AG20443 (cell line): Measurements from ENCODE around the gene DYNC1H1.
A peak's percentile ranks its signal among the peaks of the same experiment; 100 is the strongest.

Experiments used
- DNase-seq: peaks from one replicate; pipeline ENCODE4 v3.0.0; 2012; ENCODE audit warnings: low spot score, mixed read lengths

Gene DYNC1H1

DNA sequence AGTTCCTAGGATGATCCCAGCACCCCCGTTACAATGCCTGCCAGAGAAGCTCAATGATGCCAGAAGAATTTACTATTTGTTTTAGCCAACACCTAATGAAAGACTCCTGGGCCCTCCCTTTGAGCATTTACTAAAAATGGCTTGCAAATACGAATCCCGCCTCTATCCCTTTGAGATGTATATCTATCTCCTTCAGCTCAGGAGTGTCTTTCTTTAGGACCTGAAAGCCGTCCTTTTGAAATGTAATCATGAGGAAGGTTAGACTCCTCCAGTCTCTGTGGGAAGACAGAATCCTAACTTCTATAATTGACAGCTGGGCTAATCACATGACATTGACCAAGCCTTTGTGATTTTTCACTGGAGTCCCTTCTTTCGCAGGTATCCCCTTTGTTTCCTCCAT is 19.2 kb upstream of the DYNC1H1 start:
- no peak for DNase-seq

DNA sequence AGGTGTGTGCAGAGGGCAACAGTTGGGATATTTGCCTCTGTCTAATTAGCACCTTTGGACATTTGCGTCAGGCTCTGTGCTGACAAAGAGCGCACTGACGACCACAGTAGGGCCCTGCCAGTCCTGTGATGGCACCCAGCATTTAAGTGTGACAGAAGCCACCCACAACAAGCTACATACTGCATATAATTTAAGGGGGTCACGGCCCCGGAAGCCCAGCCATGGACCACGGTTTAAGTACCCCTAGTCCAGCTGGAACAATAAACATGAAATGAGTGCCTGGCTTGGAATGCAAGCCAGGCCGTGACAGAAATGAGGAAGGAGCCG is 16.8 kb upstream of the DYNC1H1 start:
- no peak for DNase-seq

DNA sequence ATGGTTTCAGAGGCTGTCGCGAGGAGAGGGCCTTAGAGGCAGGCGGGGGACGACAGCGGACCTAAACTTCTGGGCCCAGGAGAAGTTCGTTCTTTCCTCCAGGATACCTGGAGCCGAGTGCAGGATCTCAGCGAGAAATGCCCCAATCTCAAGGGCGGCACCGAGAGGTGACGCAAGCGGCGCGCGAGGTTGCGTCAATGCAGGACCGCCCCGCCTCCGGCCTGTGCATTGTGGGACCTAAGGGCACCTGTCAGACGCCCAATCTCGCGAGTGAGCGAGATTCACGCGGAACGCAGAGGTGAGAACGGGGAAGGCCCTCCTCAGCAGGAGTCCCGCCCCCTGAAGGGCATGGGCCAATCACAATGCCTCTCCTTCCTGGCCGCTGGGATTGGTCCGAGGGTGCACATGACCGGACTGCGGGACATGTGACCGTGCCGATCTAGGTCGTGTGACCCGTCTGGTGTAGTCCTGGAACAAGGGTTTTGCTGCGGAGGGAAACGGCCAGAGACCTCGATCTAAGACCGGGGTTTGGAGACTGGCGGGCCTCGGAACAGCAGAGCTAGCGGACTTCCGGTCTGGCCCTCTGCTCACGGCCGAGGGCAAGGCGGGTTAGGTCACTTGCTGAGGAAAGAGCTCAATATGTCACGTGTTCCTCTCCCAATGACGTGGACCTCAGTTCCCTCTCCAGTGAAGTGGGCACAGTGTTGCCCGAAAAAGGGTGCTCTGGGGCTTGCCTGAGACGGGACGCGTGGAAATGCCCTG is 16.3 kb upstream of the DYNC1H1 start:
- DNase-seq: peak; percentile 98

DNA sequence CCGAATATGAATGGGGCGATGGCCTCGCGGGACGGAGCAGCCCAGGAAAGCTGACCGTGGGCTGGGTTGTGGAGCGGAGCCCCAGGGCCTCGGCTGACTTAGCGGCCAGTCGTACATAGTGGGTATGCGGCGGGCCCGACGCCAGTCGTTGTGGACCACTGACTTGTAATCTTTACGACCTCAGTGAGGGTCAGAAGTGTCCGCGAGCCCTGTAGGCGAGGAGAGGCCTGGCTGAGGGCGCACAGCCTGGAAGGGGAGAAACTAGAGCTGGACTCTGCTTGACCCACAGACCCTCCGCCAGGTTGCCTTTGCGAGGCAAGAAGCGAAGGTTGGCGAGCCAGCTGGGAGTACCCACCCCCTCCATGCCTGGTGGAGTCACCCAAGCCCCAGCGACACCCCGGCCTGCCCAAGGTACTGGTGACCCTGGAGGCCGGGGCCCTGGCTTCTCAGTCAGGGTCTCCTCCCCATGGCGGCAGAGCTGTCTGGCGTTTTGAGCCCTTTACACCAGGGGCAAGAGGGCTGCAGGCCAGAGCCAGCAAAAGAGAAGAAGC is 15.6 kb upstream of the DYNC1H1 start:
- DNase-seq: no peak

DNA sequence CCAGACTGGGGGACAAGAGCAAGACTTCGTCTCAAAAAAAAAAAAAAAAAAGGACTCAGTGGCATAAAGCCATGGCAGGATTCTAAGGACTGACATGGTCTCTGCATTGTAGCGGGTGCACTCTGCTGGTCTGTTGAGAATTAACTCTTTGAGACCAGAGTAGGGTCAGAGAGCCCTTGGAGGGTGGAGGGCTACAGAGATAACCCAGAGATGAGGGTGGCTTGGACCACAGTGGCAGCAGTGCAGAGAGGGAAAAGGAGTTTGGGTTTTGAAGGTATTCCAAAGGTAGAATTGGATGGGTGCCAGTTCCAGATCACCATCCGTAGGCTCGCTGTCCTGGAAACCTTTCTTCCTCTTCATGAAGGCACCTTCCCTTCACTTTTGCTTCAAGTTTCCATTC is 14.3 kb upstream of the DYNC1H1 start:
- DNase-seq: no peak

DNA sequence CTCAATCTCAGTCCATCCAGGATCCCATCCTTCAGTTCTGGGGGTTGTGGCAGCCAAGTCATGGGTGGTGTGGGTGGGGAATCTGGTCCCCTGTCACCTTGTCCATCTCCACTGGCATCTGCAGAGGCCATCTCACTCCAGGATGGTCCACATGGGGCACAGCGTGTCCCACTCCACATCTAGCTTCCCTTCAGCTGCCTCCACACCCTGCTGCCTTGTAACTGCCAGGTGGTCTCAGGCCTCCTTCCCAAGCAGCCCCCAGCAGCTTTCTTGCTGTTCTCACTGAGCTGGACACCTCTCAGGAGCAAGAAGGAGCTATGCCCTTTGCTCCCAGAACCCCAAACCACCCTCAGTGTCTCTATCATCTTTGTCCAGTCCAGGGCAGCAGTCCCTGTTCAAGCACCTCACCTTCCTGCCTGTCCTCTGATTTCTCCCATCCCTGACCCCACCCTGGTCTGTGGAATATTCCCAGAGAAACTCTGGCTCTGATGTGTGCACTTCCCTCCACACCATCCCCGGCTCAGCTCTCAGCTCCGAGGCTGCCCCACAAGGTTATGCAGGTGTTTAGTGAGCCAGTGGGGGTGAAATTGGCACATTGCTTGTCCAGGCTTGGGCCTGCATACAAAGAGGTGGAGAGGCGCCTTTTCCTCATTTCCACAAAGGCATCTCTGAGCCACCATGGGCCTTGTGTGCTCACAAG is 13.7 kb upstream of the DYNC1H1 start:
- DNase-seq: no peak

DNA sequence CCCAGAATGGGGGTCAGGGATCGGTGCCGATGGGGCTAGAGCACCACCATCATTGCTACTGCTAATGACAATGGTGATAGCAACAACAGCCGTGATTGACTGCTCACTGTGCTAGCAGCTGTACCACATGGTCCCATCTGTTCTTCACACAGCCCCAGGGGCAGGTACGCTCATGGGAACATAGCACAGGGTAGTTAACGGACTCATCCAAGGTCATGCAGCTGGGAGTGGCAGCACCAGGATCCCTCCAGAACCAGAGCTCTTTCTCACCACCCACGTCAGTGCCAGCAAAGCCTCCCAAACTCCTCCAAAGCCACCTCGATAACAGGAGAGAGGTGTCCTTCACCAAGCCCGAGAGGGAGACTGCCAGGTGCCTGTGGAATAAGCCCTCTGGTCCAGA is 11.2 kb upstream of the DYNC1H1 start:
- no peak for DNase-seq

DNA sequence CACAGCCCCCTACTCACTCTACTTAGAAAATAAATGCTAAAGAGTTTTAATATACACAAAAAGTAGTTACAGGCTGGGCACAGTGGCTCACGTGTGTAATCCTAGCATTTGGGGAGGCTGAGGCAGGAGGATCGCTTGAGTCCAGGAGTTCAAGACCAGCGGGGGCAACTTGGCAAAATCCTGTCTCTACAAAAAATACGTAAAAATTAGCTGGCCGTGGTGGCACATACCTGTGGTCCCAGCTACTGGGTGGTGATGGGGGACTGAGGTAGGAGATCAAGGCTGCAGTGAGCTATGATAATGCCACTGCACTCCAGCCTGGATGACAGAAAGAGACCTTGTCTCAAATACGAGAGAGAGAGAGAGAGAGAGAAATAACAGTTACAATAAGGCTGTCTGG is 9.9 kb upstream of the DYNC1H1 start:
- DNase-seq: no peak

DNA sequence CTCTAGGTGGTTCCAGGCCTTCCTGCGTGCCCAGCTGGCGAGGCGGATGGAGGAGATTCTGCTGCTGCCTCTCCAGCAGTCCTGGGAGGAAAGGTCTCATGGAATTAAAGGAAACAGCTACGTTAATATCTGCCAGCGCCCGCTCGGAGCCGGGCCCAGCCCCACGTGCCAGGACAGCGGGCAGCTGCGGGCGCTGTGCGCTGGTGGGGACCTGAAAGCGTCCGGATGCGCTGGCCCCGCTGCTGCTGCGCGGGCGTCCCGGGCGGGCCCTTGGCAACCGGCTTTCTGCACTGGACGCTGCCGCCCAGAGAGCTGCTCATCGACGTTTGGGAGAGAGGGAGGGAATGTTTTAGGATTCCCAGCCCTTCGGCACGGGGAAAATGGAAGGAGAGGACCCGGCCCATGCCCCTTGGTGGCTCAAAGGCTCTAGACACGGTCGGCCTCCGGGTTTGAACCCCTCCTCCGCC is 8.6 kb upstream of the DYNC1H1 start:
- no peak for DNase-seq

DNA sequence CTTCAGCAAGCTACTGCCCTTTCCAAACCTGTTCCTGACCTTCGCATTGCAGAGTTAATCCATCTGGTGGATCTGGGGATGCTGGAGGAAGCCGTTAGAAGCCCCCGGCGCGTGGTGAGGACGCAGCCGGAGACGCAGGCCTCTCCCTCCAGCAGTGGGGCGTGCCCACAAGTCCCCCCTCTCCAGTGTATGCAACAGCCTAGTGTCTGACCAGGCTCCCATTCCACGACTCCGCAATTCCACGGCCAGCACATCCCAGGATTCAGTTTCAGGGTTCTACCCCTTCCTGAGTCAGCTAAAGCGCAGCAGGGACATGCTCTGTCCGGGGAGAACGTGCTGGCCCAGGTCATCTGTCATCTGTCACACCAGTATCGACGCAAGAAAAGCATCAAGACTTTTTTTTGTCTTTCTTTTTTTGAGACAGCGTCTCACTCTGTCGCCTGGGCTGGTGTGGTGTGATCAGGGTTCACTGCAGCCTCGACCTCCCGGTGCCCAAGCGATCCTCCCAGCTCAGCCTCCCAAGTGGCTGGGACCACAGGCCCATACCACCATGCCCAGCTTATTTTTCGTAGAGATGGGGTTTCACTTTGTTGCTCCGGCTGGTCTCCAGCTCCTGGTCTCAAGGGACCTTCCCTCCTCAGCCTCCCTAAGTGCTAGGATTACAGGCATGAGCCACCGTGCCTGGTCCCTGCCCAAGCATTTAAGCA is 8.0 kb upstream of the DYNC1H1 start:
- DNase-seq: no peak

DNA sequence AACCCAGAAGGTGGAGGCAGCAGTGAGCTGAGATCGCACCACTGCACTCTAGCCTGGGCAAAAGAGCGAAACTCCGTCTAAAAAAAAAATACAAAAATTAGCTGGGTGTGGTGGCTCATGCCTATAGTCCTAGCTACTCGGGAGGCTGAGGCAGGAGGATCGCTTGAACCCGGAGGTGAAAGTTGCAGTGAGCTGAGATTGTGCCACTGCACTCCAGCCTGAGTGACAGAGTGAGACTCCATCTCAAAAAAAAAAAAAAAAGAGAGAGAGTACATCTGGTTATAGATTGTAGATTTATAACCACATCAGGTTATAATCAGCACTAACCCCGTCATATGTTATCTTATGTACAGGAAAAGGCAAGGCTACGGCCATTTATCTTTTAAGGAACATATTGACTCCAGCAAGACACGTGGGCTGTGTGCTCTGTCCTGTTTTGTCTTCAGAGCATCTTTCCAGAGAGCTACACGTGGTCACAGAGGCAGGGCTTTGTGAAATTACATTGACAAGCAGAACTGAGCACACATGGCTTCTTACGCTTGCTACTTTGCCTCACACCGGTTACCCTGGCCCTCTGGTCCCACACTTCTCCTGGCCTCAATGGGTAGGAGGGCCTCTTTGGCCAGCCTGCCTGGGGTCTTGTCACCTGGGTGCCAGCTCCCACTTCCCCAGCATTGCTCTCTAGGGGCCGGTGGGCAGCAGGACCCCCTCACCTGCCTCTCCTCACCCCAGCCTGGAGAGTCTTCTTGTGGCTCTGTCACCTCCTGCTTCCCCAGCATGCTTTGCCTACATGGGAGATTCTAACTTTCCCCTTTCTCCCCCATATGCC is 6.8 kb upstream of the DYNC1H1 start:
- no peak for DNase-seq

DNA sequence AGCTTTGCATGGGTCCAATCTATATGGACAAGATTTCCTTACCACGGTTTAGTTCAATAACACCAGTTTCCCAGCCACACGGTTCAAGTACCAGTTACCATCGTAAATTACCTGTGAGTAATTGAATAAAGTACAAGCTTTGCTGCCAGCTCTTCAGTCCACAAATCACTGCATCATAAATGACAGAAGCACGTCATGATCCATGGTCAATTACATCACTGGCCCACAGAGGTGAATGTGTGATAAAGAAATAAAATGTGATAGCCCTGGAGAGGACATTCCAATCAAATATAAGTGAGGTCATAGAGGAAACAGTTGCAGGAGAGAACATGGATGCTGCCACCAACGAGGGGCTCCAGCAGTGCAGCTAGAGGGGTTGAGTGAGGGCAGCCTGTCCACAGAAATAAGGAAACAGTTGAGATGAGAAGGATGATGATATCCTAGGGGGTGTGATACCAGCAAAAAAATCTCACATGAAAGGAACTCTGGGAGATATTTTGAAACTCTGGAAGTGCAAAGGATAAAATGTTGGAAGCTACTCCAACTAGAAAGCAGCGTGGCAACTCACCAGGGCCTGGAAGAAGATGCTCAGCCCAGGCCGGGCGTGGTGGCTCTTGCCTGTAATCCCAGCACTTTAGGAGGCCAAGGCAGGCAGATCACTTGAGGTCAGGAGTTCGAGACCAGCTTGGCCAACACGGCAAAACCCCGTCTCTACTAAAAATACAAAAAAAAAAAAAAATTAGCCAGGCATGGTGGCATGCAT is 5.8 kb upstream of the DYNC1H1 start:
- no peak for DNase-seq

DNA sequence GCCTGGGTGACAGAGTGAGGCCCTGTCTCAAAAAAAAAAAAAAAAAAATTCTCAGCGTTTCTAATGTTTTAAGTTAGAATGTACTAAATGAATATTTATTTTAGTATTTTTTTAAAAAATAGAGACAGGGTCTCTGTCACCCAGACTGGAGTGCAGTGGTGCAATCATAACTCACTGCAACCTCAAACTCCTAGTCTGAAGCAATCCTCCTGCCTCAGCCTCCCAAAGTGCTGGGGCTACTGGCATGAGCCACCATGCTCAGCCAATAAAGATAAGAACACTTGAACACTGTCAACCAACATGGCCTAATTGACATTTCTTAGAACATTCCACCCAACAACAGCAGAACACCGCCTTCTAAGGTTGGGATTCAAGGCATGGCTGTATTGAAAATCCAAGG is 5.1 kb upstream of the DYNC1H1 start:
- no peak for DNase-seq

DNA sequence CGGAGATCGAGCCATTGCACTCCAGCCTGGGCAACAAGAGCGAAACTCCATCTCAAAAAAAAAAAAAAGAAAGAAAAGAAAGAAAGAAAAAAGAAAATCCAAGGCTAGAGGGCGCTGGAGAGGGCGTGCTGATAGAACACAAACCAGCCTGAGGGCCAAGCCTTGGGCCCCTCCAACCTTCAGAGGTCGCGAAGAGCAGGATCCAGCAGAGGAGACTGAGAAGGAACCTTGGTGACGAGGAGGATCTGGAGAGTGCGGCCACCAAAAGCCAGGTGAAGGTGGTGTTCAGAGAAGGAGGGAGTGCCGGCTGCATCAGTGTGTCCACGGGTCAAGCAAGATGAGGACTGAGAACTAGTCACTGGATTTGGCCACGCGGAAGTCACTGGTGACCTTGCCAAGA is 4.1 kb upstream of the DYNC1H1 start:
- peak; percentile 27 for DNase-seq

DNA sequence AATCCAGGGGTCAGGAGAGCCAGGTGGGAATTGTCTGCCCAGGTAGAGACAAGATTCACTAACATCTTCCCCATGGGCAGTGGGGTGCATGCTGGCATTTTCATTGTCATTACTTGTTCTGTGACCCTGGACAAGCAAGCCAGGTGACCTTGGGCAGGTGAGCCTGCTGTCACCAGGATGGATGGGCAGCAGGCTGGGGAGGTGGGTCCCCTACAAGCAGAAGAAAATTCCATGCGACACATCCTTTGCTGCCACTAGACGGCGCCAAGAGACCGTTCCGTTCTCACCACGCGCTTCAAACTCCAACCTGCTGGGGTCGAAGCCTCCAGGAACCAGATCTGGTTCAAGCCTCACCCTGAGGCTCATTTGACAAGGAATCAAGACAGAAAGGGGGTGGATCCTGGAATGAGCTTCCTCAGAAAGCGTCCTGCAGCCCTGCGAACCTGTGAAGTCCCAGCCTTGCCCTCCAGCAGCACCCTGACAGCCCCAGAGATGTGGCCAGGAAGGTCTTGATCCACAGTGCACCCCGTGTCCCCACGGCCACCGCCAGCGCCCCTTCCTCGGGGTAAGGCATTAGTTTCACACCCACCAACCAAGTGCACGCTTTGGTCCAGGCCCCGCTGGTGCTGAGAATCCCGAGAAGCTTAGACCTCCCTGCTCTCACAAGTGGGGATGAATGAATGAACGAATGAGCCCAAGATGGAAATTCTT is 3.2 kb upstream of the DYNC1H1 start:
- DNase-seq: peak; percentile 74

DNA sequence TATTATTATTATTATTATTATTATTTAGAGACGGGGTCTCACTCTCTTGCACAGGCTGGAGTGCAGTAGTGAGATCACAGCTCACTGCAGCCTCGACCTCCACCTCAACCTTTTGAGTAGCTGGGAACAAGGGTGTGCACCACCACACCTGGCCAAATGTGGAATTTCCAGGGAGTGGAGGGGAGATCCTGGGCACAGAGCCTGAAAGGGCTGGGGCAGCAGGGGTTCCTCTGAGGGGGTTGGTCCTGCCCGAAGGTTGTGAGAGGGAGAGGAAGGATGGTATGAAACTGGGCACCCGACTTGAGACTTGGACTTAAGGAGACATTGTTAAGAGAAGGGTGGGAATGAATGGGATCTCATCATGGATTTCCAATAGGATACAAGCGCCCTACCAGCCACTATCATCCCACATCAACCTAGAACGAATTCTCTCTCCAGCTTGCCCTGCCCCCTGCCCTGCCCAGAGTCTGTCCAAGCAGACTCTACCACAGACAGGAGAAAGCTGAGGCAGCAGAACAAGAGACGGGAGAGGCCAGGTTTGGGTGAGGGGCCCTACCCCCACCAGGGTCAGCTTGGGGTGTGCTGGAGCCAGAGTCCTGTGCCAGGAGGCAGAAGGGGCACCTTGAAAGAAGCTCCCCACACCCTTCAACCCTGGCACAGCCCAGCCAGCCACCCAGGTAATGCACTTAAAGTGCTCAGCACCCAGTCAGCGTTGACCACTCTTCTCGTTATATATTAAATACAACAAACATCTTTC is 2.4 kb upstream of the DYNC1H1 start:
- no peak for DNase-seq

DNA sequence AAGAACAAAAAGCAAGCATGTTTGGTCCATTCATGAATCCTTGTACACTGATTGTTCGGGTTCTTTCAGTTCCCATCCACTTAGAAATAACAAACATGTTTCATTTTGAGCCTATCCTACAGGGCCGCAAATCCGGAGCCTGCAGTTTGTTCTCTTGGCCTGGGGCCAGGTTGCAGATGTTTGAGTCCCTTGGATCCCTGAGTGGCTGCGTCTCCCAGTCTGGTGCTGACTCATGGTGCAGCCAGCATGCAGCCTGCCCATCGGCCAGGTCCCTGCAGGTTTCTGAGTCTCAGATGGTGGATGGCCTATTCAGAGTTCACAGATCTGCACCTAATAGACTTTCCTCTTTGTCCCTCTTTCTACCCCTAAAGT is 1.9 kb upstream of the DYNC1H1 start:
- peak; percentile 63 for DNase-seq

DNA sequence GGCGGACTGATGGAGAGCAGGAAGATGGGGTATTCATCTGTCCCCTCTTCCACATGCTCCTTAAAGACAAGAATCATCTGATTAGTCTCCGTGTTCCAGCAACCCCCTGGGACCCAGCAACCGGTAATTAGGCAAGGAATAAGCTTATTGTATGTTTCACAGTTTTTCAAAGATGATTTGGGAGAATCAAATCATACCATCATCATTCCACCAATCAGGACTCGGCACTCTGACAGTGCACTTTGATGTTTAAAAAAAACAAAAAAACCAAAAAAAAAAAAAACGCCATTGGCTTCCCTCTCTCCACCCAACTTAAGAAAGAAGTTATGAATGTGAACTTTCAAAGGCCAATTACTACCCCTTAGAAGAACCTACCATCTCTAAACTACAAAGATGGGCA is 1.3 kb upstream of the DYNC1H1 start:
- DNase-seq: no peak

DNA sequence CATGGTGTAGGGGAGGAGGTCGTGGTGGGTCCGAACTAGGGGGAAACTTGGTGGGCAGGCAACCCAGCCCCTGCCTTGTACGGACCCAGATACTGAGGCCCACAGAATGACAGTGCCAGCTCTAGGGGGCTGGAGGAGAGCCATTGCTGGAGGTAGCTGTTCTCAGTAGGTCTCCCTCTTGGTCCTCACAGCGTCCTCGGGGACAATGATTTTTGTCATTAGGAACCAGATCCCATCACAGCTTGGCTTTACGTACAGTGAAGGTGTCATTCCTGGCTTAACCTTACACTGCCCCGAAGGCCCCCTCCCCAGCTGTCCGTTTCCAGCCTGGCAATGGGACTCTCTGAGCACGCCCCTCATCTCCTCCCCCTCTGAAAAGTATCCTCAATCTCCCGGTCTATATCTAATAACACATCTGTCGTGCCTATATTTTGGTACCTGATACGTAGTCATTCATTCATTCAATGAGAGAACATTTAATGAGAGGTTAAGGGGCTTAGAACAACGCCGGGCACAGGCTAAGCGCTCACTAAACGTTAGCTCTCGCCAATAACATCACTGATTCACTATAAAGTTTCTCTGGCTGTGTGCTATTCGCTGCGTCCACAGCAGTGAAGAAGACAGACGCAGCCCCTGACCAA is 597 bp upstream of the DYNC1H1 start:
- no peak for DNase-seq

DNA sequence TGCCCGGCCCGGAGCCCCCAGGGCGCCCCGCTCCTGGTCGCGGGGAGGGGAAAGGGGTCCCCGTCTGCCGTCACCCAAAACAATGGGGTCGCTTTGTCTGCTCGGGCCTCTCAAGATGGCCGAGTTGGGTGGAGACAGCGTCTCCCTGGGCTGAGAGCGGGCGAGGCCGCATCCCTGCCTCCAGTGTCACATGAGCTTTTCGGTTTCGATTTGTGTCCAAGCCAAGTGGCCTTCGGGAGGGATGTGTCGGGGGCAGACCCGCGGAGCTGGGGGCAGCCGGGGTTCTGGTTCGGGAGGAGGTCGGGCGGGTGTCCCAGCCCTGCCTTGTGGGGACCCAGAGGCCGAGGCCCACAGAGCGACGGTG is 790 bp downstream of the DYNC1H1 start:
- DNase-seq: peak; percentile 74
